Upper lobe of left lung (tissue), 4 donors: Measurements from ENCODE around the gene KCNS3.

Experiments
- EP300 ChIP-seq, 4 donors: sonication (generic); formaldehyde crosslinking; IDR thresholded peaks; one replicate each; pipeline ENCODE4 v1.5.1; 2017; ENCODE audit warnings: antibody characterized with exemption in 4 of 4, control low read depth in 2 of 4
- POLR2AphosphoS5 ChIP-seq, 2 donors: sonication (generic); formaldehyde crosslinking; IDR thresholded peaks; one replicate each; pipeline ENCODE4 v1.5.1; 2017; ENCODE audit warnings: antibody characterized with exemption in 2 of 2
- TF ChIP-seq, protein P1 (sequence below), 6 experiments: fragments of 450-650 bp in 4 of 6; fragments of 200-600 bp in 2 of 6; sonication (generic) in 2 of 6; IDR thresholded peaks; one replicate each; pipeline ENCODE4 v1.5.1; 2016 to 2019; ENCODE audit warnings: antibody characterized with exemption in 6 of 6

DNA sequence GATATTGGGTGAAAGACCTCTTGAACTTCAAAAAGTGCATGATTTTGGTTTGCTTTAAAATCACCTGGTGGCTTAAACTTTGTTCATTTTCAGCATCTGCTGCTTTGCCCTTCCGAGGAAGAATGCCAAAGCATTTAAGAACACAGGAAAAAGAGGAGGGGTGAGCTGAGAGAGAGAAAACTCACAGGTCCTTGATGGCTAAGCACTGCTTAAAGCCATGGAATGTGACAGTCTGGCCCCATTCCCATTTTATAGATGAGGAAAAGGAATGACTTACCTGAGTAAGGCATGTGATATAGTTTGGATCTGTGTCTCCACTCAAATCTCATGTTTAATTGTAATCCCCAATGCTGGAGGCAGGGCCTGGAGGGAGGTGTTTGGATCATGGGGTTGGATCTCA lies 58.1 kb downstream of the KCNS3 start:
- TF ChIP-seq, protein P1, sequence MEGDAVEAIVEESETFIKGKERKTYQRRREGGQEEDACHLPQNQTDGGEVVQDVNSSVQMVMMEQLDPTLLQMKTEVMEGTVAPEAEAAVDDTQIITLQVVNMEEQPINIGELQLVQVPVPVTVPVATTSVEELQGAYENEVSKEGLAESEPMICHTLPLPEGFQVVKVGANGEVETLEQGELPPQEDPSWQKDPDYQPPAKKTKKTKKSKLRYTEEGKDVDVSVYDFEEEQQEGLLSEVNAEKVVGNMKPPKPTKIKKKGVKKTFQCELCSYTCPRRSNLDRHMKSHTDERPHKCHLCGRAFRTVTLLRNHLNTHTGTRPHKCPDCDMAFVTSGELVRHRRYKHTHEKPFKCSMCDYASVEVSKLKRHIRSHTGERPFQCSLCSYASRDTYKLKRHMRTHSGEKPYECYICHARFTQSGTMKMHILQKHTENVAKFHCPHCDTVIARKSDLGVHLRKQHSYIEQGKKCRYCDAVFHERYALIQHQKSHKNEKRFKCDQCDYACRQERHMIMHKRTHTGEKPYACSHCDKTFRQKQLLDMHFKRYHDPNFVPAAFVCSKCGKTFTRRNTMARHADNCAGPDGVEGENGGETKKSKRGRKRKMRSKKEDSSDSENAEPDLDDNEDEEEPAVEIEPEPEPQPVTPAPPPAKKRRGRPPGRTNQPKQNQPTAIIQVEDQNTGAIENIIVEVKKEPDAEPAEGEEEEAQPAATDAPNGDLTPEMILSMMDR (IDR thresholded peaks at IDR 0.05), result no peak
- no peak for TF ChIP-seq EP300 (IDR thresholded peaks at IDR 0.05)
- no peak for TF ChIP-seq POLR2AphosphoS5 (IDR thresholded peaks at IDR 0.05)
